ENCODE data around the gene TOP1. TPM values are rescaled to one million over a fixed set of nuclear protein-coding genes. Genes with fewer than 3 reads are reported as not detected.
"Not testable (repeated sequence)": the region's sequence is repeated elsewhere in the genome, so short reads cannot be mapped to it uniquely, and the experiment has no call there.

Gene TOP1
- total RNA-seq, 4 donors from 2014 or later = 20.2 to 28.5 (median 23.0) TPM

DNA sequence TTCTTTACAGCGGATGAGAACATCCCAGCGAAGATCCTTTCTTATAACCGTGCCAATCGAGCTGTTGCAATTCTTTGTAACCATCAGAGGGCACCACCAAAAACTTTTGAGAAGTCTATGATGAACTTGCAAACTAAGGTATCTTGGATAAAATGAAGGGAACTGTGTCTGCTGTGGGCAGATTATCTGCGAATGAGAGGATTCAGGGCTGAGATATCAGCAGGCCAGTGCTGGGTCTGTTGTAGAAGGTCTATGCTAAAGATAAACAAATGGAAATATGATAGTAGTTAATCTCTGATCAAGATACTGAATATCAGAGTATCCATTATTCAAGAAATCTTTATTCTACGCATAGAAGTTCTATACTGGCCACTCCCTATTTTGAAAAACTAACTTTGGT is 89.5 kb downstream of the TOP1 start:
- 84% methylated on average over 6 of the region's 6 CpGs for WGBS
- H3K4me3 ChIP-seq; intact Hi-C loops (cut with DNase I); H3K27me3 ChIP-seq; H3K27ac ChIP-seq (replicated peaks in 1 of 4); DNase-seq (ENCODE audit: extremely low spot score); H3K4me1 ChIP-seq; H3K9me3 ChIP-seq: not testable (repeated sequence)
- H3K36me3 ChIP-seq = peaks cover 61 to 100% (median 99%) of the 10 kb centered on the region in 4 donors
- TF ChIP-seq, protein P1, sequence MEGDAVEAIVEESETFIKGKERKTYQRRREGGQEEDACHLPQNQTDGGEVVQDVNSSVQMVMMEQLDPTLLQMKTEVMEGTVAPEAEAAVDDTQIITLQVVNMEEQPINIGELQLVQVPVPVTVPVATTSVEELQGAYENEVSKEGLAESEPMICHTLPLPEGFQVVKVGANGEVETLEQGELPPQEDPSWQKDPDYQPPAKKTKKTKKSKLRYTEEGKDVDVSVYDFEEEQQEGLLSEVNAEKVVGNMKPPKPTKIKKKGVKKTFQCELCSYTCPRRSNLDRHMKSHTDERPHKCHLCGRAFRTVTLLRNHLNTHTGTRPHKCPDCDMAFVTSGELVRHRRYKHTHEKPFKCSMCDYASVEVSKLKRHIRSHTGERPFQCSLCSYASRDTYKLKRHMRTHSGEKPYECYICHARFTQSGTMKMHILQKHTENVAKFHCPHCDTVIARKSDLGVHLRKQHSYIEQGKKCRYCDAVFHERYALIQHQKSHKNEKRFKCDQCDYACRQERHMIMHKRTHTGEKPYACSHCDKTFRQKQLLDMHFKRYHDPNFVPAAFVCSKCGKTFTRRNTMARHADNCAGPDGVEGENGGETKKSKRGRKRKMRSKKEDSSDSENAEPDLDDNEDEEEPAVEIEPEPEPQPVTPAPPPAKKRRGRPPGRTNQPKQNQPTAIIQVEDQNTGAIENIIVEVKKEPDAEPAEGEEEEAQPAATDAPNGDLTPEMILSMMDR (IDR thresholded peaks at IDR 0.05) = peak in 1 of 3 experiments; percentile 3

DNA sequence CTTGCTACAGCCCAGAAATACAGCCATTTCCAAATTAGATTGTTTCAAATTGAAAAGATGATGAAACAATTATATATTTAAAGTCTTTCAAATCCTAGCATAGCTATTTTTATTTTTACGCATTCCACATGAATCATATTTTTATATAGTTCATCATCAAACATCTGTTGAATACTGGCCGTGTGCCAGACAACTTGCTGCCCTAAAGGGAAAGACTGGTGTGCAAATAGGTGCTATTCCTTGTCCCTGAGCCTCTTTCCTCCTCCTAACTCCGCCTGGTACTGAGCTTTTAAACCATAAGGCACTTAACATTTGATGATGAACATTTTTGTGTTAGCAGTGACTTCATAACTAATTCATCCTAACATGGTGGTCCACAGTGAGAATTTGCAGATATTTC is 90.0 kb downstream of the TOP1 start:
- 59% methylated on average over 3 of the region's 3 CpGs for WGBS

DNA sequence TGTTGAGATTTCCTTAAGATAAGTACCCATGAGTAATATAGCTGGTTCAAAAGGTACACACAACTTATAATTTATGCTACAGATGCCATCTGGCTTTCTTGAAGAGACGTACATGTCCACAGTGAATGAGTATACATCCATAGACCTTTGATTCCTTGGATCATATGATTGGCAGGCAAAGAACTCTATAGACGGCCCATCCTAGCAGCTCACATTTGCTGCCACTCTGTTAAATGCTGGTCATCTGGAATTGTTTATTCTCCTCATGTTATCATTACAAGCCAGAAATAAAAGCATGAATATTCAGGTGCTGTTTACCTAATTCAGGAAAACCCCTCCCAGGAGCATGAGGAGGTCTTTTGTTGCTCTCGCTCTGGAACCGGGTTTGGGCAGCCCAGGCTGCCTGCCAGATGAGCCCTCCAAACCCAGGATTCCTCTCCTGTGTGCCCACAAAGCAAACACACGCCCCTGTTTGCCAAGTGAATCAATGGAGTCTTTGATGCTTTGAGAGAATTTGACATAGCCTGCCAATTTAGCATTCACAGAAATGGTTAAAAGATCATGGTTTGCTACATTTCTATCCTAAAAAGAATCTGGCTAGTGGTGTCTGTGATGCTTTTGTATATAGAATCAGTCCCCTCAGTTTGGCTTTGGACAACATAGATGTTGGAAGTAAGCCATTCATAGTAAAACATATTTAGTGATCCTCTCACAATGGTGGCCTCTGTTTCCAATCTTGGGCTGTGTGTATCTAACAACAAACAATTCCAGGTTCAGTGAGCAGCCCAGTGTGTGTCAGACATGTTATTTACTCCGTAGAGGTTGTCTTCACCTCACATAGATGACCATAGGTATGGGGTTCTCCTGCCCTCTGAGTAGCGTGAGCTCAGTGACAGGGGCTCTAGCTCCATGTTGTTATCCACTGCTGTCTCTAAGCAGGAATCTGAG is 91.3 kb downstream of the TOP1 start:
- 87% methylated on average over 7 of the region's 7 CpGs for WGBS
- no peaks in the 10 kb centered on the region for H3K9me3 ChIP-seq
- peaks cover 46 to 100% (median 98%) of the 10 kb centered on the region in 4 donors for H3K36me3 ChIP-seq
- H3K4me3 ChIP-seq = no peak overlapping the region
- H3K27me3 ChIP-seq = no peaks in the 10 kb centered on the region
- TF ChIP-seq POLR2A (IDR thresholded peaks at IDR 0.05; ENCODE audit: low read depth) = no peak
- TF ChIP-seq, protein P1 (IDR thresholded peaks at IDR 0.05) = no peak
- no peak for TF ChIP-seq EP300 (IDR thresholded peaks at IDR 0.05)
- H3K27ac ChIP-seq (replicated peaks in 1 of 4) = no peak overlapping the region
- H3K4me1 ChIP-seq = peaks cover 0 to 6% (median 2%) of the 10 kb centered on the region in 4 donors
- intact Hi-C loops (cut with DNase I) = no loop called here
- no peak for DNase-seq (ENCODE audit: extremely low spot score)

More for the DNA sequence above, 90.0 kb downstream of the TOP1 start:
- no peaks in the 10 kb centered on the region for H3K9me3 ChIP-seq
- peaks cover 0 to 6% (median 2%) of the 10 kb centered on the region in 4 donors for H3K4me1 ChIP-seq
- no peak for TF ChIP-seq POLR2A (IDR thresholded peaks at IDR 0.05; ENCODE audit: low read depth)
- TF ChIP-seq POLR2AphosphoS5 (IDR thresholded peaks at IDR 0.05) = no peak
- TF ChIP-seq, protein P1 (IDR thresholded peaks at IDR 0.05) = no peak
- TF ChIP-seq EP300 (IDR thresholded peaks at IDR 0.05) = no peak
- no peak overlapping the region for H3K27ac ChIP-seq (replicated peaks in 1 of 4)
- peaks cover 56 to 100% (median 99%) of the 10 kb centered on the region in 4 donors for H3K36me3 ChIP-seq
- H3K4me3 ChIP-seq = no peak overlapping the region
- no peaks in the 10 kb centered on the region for H3K27me3 ChIP-seq
- intact Hi-C loops (cut with DNase I) = no loop called here
- DNase-seq (ENCODE audit: extremely low spot score) = no peak

DNA sequence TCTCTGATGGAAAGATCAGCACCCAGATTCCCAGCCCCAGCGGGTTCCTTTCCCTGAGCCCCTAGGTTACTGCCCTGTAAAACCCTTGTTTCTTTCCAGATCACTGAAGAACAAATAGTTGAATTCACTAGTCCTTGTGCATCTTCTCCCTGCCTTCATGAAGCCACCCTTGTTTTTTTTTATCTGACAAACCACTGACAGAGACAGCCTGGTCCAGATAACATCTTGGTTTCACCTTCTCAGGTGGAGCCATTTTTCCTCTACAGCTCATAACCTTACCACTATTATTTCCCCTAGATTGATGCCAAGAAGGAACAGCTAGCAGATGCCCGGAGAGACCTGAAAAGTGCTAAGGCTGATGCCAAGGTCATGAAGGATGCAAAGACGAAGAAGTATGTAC is 92.8 kb downstream of the TOP1 start:
- H3K27ac ChIP-seq (replicated peaks in 1 of 4) = no peak overlapping the region
- TF ChIP-seq, protein P1 (IDR thresholded peaks at IDR 0.05) = no peak
- TF ChIP-seq EP300 (IDR thresholded peaks at IDR 0.05) = no peak
- TF ChIP-seq POLR2A (IDR thresholded peaks at IDR 0.05; ENCODE audit: low read depth) = no peak
- TF ChIP-seq POLR2AphosphoS5 (IDR thresholded peaks at IDR 0.05) = no peak
- no peak for DNase-seq (ENCODE audit: extremely low spot score)
- no peak overlapping the region for H3K4me3 ChIP-seq
- WGBS = 93% methylated on average over 3 of the region's 3 CpGs
- H3K9me3 ChIP-seq = no peaks in the 10 kb centered on the region
- H3K4me1 ChIP-seq = peaks cover 0 to 6% (median 2%) of the 10 kb centered on the region in 4 donors
- no peaks in the 10 kb centered on the region for H3K27me3 ChIP-seq
- intact Hi-C loops (cut with DNase I) = no loop called here
- peaks cover 37 to 100% (median 96%) of the 10 kb centered on the region in 4 donors for H3K36me3 ChIP-seq
